Liver (tissue), 3 donors: ENCODE measurements around the gene C12orf60.
A peak's percentile ranks its signal among the peaks of the same experiment; 100 is the strongest.

ENCODE experiments used
- MAX ChIP-seq: IDR thresholded peaks from 2 replicates; pipeline ENCODE4 v1.6.1; 2016; ENCODE audit warnings: antibody characterized with exemption
- RAD21 ChIP-seq, 2 donors: IDR thresholded peaks; 2 replicates each; pipeline ENCODE4 v1.6.1; 2016; ENCODE audit warnings: antibody characterized with exemption in 2 of 2, mild to moderate bottlenecking in 2 of 2
- TAF1 ChIP-seq: conservative IDR thresholded peaks from 2 replicates; pipeline ENCODE4 v1.6.1; 2016; ENCODE audit warnings: antibody characterized with exemption, mild to moderate bottlenecking
- TF ChIP-seq, protein P1 (sequence below): IDR thresholded peaks from 2 replicates; pipeline ENCODE4 v1.6.1; 2016; ENCODE audit warnings: antibody characterized with exemption
- TF ChIP-seq, protein P2 (sequence below): IDR thresholded peaks from 2 replicates; pipeline ENCODE4 v1.6.1; 2016; ENCODE audit warnings: antibody characterized with exemption, mild to moderate bottlenecking
- TF ChIP-seq, protein P3 (sequence below): fragments of 150-350 bp; IDR thresholded peaks from 2 replicates; pipeline ENCODE4 v1.5.1; 2017; ENCODE audit warnings: improper control_type of control experiment, low read depth, low read length; ENCODE audit not compliant: missing input control
- TF ChIP-seq, protein P4 (sequence below): IDR thresholded peaks from 2 replicates; pipeline ENCODE4 v1.6.1; 2016; ENCODE audit warnings: antibody characterized with exemption
- donor health status: healthy.
- donor health status: healthy.

DNA sequence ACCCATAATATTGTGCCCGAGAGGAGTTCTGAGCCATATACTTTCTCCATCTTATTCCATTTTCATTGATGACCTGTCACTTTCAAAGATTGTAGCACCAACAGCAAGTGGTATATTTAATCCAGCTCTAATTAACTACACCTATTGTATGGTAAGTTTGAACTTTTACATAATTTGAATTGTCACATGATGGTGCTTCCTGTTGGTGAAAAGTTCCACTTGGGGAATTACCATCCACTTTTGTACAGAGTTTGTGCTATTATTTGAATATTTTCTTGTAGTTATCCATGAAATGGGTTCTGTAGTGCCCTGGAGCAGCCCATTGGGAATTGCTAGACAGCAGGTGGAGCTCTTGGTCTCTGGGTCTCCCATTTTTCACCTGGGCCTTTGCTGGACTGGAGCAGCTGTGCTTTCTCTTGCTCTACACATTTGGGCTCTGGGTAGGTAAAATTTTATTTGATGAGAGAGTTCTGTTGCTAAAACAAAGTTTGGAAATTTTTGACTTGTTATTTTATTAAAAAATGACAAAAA, 7.5 kb downstream of the C12orf60 start:
- TF ChIP-seq, protein P1, sequence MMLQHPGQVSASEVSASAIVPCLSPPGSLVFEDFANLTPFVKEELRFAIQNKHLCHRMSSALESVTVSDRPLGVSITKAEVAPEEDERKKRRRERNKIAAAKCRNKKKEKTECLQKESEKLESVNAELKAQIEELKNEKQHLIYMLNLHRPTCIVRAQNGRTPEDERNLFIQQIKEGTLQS: no peak
- TF ChIP-seq, protein P2, sequence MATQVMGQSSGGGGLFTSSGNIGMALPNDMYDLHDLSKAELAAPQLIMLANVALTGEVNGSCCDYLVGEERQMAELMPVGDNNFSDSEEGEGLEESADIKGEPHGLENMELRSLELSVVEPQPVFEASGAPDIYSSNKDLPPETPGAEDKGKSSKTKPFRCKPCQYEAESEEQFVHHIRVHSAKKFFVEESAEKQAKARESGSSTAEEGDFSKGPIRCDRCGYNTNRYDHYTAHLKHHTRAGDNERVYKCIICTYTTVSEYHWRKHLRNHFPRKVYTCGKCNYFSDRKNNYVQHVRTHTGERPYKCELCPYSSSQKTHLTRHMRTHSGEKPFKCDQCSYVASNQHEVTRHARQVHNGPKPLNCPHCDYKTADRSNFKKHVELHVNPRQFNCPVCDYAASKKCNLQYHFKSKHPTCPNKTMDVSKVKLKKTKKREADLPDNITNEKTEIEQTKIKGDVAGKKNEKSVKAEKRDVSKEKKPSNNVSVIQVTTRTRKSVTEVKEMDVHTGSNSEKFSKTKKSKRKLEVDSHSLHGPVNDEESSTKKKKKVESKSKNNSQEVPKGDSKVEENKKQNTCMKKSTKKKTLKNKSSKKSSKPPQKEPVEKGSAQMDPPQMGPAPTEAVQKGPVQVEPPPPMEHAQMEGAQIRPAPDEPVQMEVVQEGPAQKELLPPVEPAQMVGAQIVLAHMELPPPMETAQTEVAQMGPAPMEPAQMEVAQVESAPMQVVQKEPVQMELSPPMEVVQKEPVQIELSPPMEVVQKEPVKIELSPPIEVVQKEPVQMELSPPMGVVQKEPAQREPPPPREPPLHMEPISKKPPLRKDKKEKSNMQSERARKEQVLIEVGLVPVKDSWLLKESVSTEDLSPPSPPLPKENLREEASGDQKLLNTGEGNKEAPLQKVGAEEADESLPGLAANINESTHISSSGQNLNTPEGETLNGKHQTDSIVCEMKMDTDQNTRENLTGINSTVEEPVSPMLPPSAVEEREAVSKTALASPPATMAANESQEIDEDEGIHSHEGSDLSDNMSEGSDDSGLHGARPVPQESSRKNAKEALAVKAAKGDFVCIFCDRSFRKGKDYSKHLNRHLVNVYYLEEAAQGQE: no peak
- TF ChIP-seq, protein P3, sequence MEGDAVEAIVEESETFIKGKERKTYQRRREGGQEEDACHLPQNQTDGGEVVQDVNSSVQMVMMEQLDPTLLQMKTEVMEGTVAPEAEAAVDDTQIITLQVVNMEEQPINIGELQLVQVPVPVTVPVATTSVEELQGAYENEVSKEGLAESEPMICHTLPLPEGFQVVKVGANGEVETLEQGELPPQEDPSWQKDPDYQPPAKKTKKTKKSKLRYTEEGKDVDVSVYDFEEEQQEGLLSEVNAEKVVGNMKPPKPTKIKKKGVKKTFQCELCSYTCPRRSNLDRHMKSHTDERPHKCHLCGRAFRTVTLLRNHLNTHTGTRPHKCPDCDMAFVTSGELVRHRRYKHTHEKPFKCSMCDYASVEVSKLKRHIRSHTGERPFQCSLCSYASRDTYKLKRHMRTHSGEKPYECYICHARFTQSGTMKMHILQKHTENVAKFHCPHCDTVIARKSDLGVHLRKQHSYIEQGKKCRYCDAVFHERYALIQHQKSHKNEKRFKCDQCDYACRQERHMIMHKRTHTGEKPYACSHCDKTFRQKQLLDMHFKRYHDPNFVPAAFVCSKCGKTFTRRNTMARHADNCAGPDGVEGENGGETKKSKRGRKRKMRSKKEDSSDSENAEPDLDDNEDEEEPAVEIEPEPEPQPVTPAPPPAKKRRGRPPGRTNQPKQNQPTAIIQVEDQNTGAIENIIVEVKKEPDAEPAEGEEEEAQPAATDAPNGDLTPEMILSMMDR: peak; percentile 63
- no peak for TF ChIP-seq MAX
- TF ChIP-seq, protein P4, sequence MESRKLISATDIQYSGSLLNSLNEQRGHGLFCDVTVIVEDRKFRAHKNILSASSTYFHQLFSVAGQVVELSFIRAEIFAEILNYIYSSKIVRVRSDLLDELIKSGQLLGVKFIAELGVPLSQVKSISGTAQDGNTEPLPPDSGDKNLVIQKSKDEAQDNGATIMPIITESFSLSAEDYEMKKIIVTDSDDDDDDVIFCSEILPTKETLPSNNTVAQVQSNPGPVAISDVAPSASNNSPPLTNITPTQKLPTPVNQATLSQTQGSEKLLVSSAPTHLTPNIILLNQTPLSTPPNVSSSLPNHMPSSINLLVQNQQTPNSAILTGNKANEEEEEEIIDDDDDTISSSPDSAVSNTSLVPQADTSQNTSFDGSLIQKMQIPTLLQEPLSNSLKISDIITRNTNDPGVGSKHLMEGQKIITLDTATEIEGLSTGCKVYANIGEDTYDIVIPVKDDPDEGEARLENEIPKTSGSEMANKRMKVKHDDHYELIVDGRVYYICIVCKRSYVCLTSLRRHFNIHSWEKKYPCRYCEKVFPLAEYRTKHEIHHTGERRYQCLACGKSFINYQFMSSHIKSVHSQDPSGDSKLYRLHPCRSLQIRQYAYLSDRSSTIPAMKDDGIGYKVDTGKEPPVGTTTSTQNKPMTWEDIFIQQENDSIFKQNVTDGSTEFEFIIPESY: no peak
- TF ChIP-seq TAF1: peak; percentile 8
- peak; percentile 89 for TF ChIP-seq RAD21 (IDR thresholded peaks at IDR 0.05)
